K562 (cell line): ENCODE data around the gene NUCB2. TPM values are rescaled to one million over a fixed set of nuclear protein-coding genes. Genes with fewer than 3 reads are reported as not detected.

Source experiments
- BHLHE40 ChIP-seq: IDR thresholded peaks from 2 replicates; pipeline ENCODE4 v1.6.1; 2011; ENCODE audit warnings: low read length, improper control_type of control experiment
- CREM ChIP-seq: IDR thresholded peaks from 2 replicates; pipeline ENCODE4 v1.6.1; 2014; ENCODE audit warnings: antibody characterized with exemption, low read depth
- CXXC5 ChIP-seq: fragments of 250-450 bp; sonication (Bioruptor Pico); IDR thresholded peaks from 2 replicates; pipeline ENCODE4 v1.8.0; 2022; ENCODE audit warnings: inconsistent platforms, mild to moderate bottlenecking, moderate library complexity
- GTF2E2 ChIP-seq: fragments of 200-800 bp; sonication (Bioruptor generic); IDR thresholded peaks from 2 replicates; pipeline ENCODE4 v1.6.1; 2016; ENCODE audit warnings: missing genetic modification characterization, missing compliant biosample characterization
- HDAC1 ChIP-seq, 2 experiments: fragments of 450-650 bp; IDR thresholded peaks; 2 replicates each; pipeline ENCODE4 v1.6.1; 2016 to 2017; ENCODE audit warnings: inconsistent platforms in 1 of 2, mild to moderate bottlenecking in 1 of 2, moderate library complexity in 1 of 2
- HMGN3 ChIP-seq: IDR thresholded peaks from 2 replicates; pipeline ENCODE4 v1.6.1; 2011; ENCODE audit warnings: borderline replicate concordance, low read depth, mild to moderate bottlenecking, mixed read lengths, low read length; ENCODE audit not compliant: insufficient read length; ENCODE audit errors: extremely low read depth
- JUN ChIP-seq, 2 experiments: sonication (generic) in 1 of 2; formaldehyde crosslinking in 1 of 2; IDR thresholded peaks; 2 replicates each; pipeline versions ENCODE4 v1.6.1 to v1.8.0; 2012 to 2022; ENCODE audit warnings: borderline replicate concordance in 2 of 2, mild to moderate bottlenecking in 2 of 2, improper control_type of control experiment in 1 of 2, low read depth in 1 of 2, low read length in 1 of 2, missing genetic modification reagents in 1 of 2
- NR2C2 ChIP-seq, 2 experiments: fragments of 200-800 bp in 1 of 2; sonication (Bioruptor generic) in 1 of 2; sonication (generic) in 1 of 2; formaldehyde crosslinking in 1 of 2; IDR thresholded peaks; 2 replicates each; pipeline versions ENCODE4 v1.6.1 to v1.8.0; 2016 to 2022; ENCODE audit warnings: mild to moderate bottlenecking in 1 of 2, missing compliant biosample characterization in 1 of 2, missing genetic modification characterization in 1 of 2, missing genetic modification reagents in 1 of 2
- PHTF2 ChIP-seq: fragments of 250-450 bp; sonication (Bioruptor Pico); IDR thresholded peaks from 2 replicates; pipeline ENCODE4 v1.5.0; 2021; ENCODE audit warnings: mild to moderate bottlenecking
- RBFOX2 ChIP-seq: fragments of 200-400 bp; formaldehyde crosslinking; IDR thresholded peaks from 2 replicates; pipeline ENCODE4 v1.6.1; 2017; ENCODE audit warnings: low read depth, mild to moderate bottlenecking, low read length, moderate library complexity
- SRSF3 ChIP-seq: fragments of 200-400 bp; formaldehyde crosslinking; IDR thresholded peaks from 2 replicates; pipeline ENCODE4 v1.6.1; 2016; ENCODE audit warnings: mild to moderate bottlenecking, low read length, moderate library complexity; ENCODE audit not compliant: insufficient read depth
- TBL1XR1 ChIP-seq, 2 experiments: IDR thresholded peaks; 2 replicates each; pipeline ENCODE4 v1.6.1; 2012; ENCODE audit warnings: improper control_type of control experiment in 2 of 2, low read length in 2 of 2, mild to moderate bottlenecking in 1 of 2
- ZBTB33 ChIP-seq: sonication (generic); formaldehyde crosslinking; IDR thresholded peaks from 2 replicates; pipeline ENCODE4 v1.8.1; 2023; ENCODE audit warnings: mild to moderate bottlenecking, missing genetic modification reagents
- ZNF586 ChIP-seq: fragments of 450-650 bp; formaldehyde crosslinking; conservative IDR thresholded peaks from 2 replicates; pipeline ENCODE4 v1.4.0; 2020; ENCODE audit warnings: mild to moderate bottlenecking, moderate library complexity
- polyA plus RNA-seq, 8 experiments: library from polyadenylated mRNA; depleted of rRNA in 4 of 8; stranded (reverse) in 5 of 8; unstranded in 3 of 8; fragments of >200 nt; fragmentation: Nextera tagmentation in 2 of 8; fragmentation: Illumina TruSeq in 1 of 8; extraction: Ambion mirVana in 2 of 8; extraction: Trizol in 1 of 8; gene quantifications; 2 replicates each; pipeline versions ENCODE4 v1.2.1 to v1.2.3, GENCODE V29; 2011 to 2014; ENCODE audit warnings: inconsistent platforms in 1 of 8, missing spikeins in 1 of 8
- total RNA-seq, 7 experiments: library from RNA; depleted of rRNA in 6 of 7; stranded (reverse); fragments of >200 nt in 6 of 7; fragmentation: Illumina TruSeq in 2 of 7; extraction: Trizol in 2 of 7; gene quantifications; 2 replicates each; pipeline versions ENCODE4 v1.2.1 to v1.2.3, GENCODE V29; 2011 to 2021; ENCODE audit warnings: low replicate concordance in 1 of 7
- TF ChIP-seq, protein P1 (sequence below): sonication (generic); formaldehyde crosslinking; IDR thresholded peaks from 2 replicates; pipeline ENCODE4 v1.9.0; 2022; ENCODE audit warnings: mild to moderate bottlenecking, missing genetic modification reagents
- TF ChIP-seq, protein P2 (sequence below): IDR thresholded peaks from 2 replicates; pipeline ENCODE4 v1.6.1; 2014; ENCODE audit warnings: antibody characterized with exemption
- TF ChIP-seq, protein P3 (sequence below): fragments of 250-450 bp; sonication (Bioruptor Pico); IDR thresholded peaks from 2 replicates; pipeline ENCODE4 v1.8.0; 2022; ENCODE audit warnings: moderate library complexity, mild to moderate bottlenecking, inconsistent platforms
- TF ChIP-seq, protein P4 (sequence below): sonication (generic); formaldehyde crosslinking; IDR thresholded peaks from 2 replicates; pipeline ENCODE4 v1.8.0; 2022; ENCODE audit warnings: mild to moderate bottlenecking, missing genetic modification reagents

NUCB2 gene
- total and polyA plus RNA-seq, 9 of the 15 experiments (the other 6 are each of a cell fraction or from before 2014, with no cell fraction given): 54.0 to 108 (median 84.6) TPM

GRCh38 chr11:17351510-17352176 is 75.1 kb downstream of the NUCB2 start, which contains the start of gene NCR3LG1 (continued):
- TF ChIP-seq BHLHE40 (peak; percentile 83), PHTF2 (no peak), CXXC5 (peak; percentile 80), NR2C2 (CRISPR knock-in tag; IDR thresholded peaks at IDR 0.05) (no peak), NR2C2 (tag; IDR thresholded peaks at IDR 0.05) (peak; percentile 47; the same call in 1 of the 2 replicates), GTF2E2 (0 out of 2 replicates have a peak, but pooled peaks have one; percentile 36), HMGN3 (peak; percentile 89), ZBTB33 (CRISPR knock-in tag) (0 out of 2 replicates have a peak, but pooled peaks have one; percentile 35), RBFOX2 (peak; percentile 86), HDAC1 (IDR thresholded peaks at IDR 0.05) (peak in 1 of 2 experiments; percentile 49; a peak in 1 of 4 replicates), TBL1XR1 (IDR thresholded peaks at IDR 0.05; ENCODE audit: low read length in 2 of 2) (no peak), SRSF3 (0 out of 2 replicates have a peak, but pooled peaks have one; percentile 38), ZNF586 (CRISPR knock-in tag) (no peak; the same call in 1 of the 2 replicates), CREM (peak; percentile 86), JUN (IDR thresholded peaks at IDR 0.05; ENCODE audit: borderline replicate concordance, low read depth, low read length) (0 out of 2 replicates have a peak, but pooled peaks have one; percentile 1), JUN (CRISPR knock-in tag; IDR thresholded peaks at IDR 0.05; ENCODE audit: borderline replicate concordance) (no peak)
- TF ChIP-seq, protein P1, sequence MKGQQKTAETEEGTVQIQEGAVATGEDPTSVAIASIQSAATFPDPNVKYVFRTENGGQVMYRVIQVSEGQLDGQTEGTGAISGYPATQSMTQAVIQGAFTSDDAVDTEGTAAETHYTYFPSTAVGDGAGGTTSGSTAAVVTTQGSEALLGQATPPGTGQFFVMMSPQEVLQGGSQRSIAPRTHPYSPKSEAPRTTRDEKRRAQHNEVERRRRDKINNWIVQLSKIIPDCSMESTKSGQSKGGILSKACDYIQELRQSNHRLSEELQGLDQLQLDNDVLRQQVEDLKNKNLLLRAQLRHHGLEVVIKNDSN: peak; percentile 72
- TF ChIP-seq, protein P2, sequence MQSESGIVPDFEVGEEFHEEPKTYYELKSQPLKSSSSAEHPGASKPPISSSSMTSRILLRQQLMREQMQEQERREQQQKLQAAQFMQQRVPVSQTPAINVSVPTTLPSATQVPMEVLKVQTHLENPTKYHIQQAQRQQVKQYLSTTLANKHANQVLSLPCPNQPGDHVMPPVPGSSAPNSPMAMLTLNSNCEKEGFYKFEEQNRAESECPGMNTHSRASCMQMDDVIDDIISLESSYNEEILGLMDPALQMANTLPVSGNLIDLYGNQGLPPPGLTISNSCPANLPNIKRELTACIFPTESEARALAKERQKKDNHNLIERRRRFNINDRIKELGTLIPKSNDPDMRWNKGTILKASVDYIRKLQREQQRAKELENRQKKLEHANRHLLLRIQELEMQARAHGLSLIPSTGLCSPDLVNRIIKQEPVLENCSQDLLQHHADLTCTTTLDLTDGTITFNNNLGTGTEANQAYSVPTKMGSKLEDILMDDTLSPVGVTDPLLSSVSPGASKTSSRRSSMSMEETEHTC: peak; percentile 89
- TF ChIP-seq, protein P3, sequence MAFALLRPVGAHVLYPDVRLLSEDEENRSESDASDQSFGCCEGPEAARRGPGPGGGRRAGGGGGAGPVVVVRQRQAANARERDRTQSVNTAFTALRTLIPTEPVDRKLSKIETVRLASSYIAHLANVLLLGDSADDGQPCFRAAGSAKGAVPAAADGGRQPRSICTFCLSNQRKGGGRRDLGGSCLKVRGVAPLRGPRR: no peak
- TF ChIP-seq, protein P4, sequence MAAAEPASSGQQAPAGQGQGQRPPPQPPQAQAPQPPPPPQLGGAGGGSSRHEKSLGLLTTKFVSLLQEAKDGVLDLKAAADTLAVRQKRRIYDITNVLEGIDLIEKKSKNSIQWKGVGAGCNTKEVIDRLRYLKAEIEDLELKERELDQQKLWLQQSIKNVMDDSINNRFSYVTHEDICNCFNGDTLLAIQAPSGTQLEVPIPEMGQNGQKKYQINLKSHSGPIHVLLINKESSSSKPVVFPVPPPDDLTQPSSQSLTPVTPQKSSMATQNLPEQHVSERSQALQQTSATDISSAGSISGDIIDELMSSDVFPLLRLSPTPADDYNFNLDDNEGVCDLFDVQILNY (CRISPR knock-in tag): no peak
